ENCODE results near the gene IPO4. TPM values are rescaled to one million over a fixed set of nuclear protein-coding genes. Genes with fewer than 3 reads are reported as not detected.
A peak's percentile ranks its signal among the peaks of the same experiment; 100 is the strongest.

Gene IPO4
- total and polyA plus RNA-seq, 10 of the 15 experiments (the other 5 are each of a cell fraction or from before 2014, with no cell fraction given) = 7.8 to 139 (median 37.6) TPM

- Histone ChIP-seq H3K4me2 (ENCODE audit: control insufficient read depth, insufficient read depth) (peak within 1 kb of the TSS; percentile 88), H3K27me3 (replicated peaks in 1 of 2; ENCODE audit: control insufficient read depth in 2 of 2, insufficient read depth in 2 of 2, low read length in 1 of 2) (no peaks in the 10 kb centered on the region), H3K36me3 (ENCODE audit: control insufficient read depth in 2 of 2, insufficient read depth in 2 of 2, low read length in 1 of 2) (peaks cover 18 to 41% of the 10 kb centered on the region in 2 experiments), H3K9me3 (replicated peaks; ENCODE audit: control insufficient read depth, insufficient read depth, low read length) (no peaks in the 10 kb centered on the region; the same call in 2 of the 3 replicates), H3K4me1 (ENCODE audit: control insufficient read depth, insufficient read depth, low read length) (peaks cover 11% of the 10 kb centered on the region), H3K9ac (ENCODE audit: control insufficient read depth, insufficient read depth, low read length) (peak within 1 kb of the TSS; percentile 88), H3K27ac (ENCODE audit: control insufficient read depth, insufficient read depth) (peak within 1 kb of the TSS; percentile 94), H4K20me1 (ENCODE audit: control insufficient read depth, insufficient read depth) (no peaks in the 10 kb centered on the region), H3K79me2 (ENCODE audit: control insufficient read depth, insufficient read depth, low read length) (peaks cover 61% of the 10 kb centered on the region), H3K4me3 (peak within 1 kb of the TSS; percentile 82), H2AFZ (ENCODE audit: control insufficient read depth, low read depth, low read length) (peak within 1 kb of the TSS; percentile 66)
- DNase-seq (ENCODE audit: low read depth, low spot score) = peak; percentile 92
- ATAC-seq = peak; percentile 93
- ChIA-PET POLR2A (interaction anchor here (0.6 to 5.8 kb wide), 25 partner anchors 9 to 827 kb away, joined by 3 to 99 read pairs (median 7); partner anchors contain the start of genes CHMP4A, CIDEB, DCAF11 and IPO4), SMC1A (ENCODE audit: uncharacterized antibody, unreplicated experiment) (interaction anchor here (0.6 to 4.8 kb wide), 11 partner anchors 11 to 1178 kb away, joined by 3 to 54 read pairs (median 8); partner anchors contain the start of genes DCAF11, IPO4, IRF9 and NRL), CTCF (interaction anchor here (0.6 to 8.2 kb wide), 15 partner anchors 11 to 285 kb away, joined by 3 to 63 read pairs (median 6); partner anchors contain the start of genes CHMP4A, DCAF11, IRF9 and NRL), RAD21 (ENCODE audit: unreplicated experiment) (interaction anchor here (0.6 to 3.9 kb wide), 19 partner anchors 10 to 162 kb away, joined by 3 to 37 read pairs (median 6); partner anchors contain the start of genes CHMP4A, CIDEB, DCAF11 and IPO4)
- WGBS (ENCODE audit: insufficient coverage, insufficient replicate concordance, low lambda C conversion rate, missing lambda C conversion rate) = 2% methylated on average over 57 of the region's 57 CpGs
- intact Hi-C loops (cut with micrococcal nuclease; ENCODE audit: unreplicated experiment) (loop anchor here (1.0 to 5.0 kb wide), 2 partner anchors 14 to 150 kb away; partner anchors contain the start of genes DHRS1, IRF9 and NOP9), in situ Hi-C loops (cut with MboI) (no loop called here)
- FAIRE-seq = peak; percentile 96
- no TSS peak for BruUV-seq (replicated peaks)
- TF ChIP-seq NFXL1 (IDR thresholded peaks at IDR 0.05; ENCODE audit: borderline replicate concordance) (0 out of 2 replicates have a peak, but pooled peaks have one; percentile 30), DPF2 (IDR thresholded peaks at IDR 0.05) (peak; percentile 44), ATF7 (IDR thresholded peaks at IDR 0.05; ENCODE audit: low read depth) (no peak), RELB (IDR thresholded peaks at IDR 0.05; ENCODE audit: low read depth) (peak; percentile 59; the same call in 1 of the 2 replicates), ZBTB40 (IDR thresholded peaks at IDR 0.05; ENCODE audit: borderline replicate concordance) (peak; percentile 75; the same call in 1 of the 2 replicates), IRF4 (IDR thresholded peaks at IDR 0.05; ENCODE audit: low read depth, low read length) (no peak), BCL11A (IDR thresholded peaks at IDR 0.05; ENCODE audit: low read depth, low read length) (no peak), BACH1 (IDR thresholded peaks at IDR 0.05; ENCODE audit: borderline replicate concordance) (peak; percentile 36; the same call in 1 of the 2 replicates), CEBPB (IDR thresholded peaks at IDR 0.05; ENCODE audit: borderline replicate concordance in 1 of 2, low read depth in 2 of 2, low read length in 2 of 2) (no peak), EP300 (IDR thresholded peaks at IDR 0.05; ENCODE audit: borderline replicate concordance in 1 of 2, control insufficient read depth in 1 of 2, low read depth in 2 of 2, low read length in 2 of 2) (no peak), ZNF384 (IDR thresholded peaks at IDR 0.05; ENCODE audit: borderline replicate concordance, low read depth, low read length) (no peak), IRF5 (IDR thresholded peaks at IDR 0.05; ENCODE audit: borderline replicate concordance) (no peak)
These were observed 41.4 kb downstream of the IPO4 start, which contains the start of gene RNF31 for GRCh38 chr14:24146978-24147760. Gene RNF31, plus strand, starts transcription at chr14:24147498. Its CDS starts 201 bp downstream, at chr14:24147699.

All from GM12878 (cell line).